Subcutaneous adipose tissue (tissue), 4 donors: ENCODE results near the gene KIAA1210. TPM values are rescaled to one million over a fixed set of nuclear protein-coding genes. Genes with fewer than 3 reads are reported as not detected.

Experiments used
- CTCF ChIP-seq: fragments of 450-650 bp; IDR thresholded peaks from one replicate; pipeline ENCODE4 v1.5.1; 2016; ENCODE audit warnings: low read depth, mild to moderate bottlenecking, control low read depth, antibody characterized with exemption, moderate library complexity
- total RNA-seq, 4 donors: library from RNA; depleted of rRNA; stranded (reverse); fragments of >200 nt; gene quantifications; one replicate each; pipeline ENCODE4 v1.1.0, GENCODE V29; 2016

The KIAA1210 gene
- total RNA-seq, 4 donors from 2014 or later: under 0.01 TPM; not detected in 2

GRCh38 chrX:119075270-119076025 lies 52.2 kb downstream of the KIAA1210 start:
- no peak for TF ChIP-seq CTCF

GRCh38 chrX:119073911-119074310 lies 53.7 kb downstream of the KIAA1210 start:
- no peak for TF ChIP-seq CTCF

GRCh38 chrX:119073200-119073905 lies 54.3 kb downstream of the KIAA1210 start:
- no peak for TF ChIP-seq CTCF

GRCh38 chrX:119072744-119073143 lies 54.9 kb downstream of the KIAA1210 start, which contains the start of gene CT47C1:
Gene CT47C1 (plus strand): TSS chrX:119072993. CDS start chrX:119073226, 233 bp downstream.
- TF ChIP-seq CTCF: no peak

- no peak for TF ChIP-seq CTCF
Measured at GRCh38 chrX:119071381-119071780, 56.2 kb downstream of the KIAA1210 start.

- TF ChIP-seq CTCF: no peak
Measured at GRCh38 chrX:119069762-119070161, 57.9 kb downstream of the KIAA1210 start.

- TF ChIP-seq CTCF: no peak
Measured at GRCh38 chrX:119069128-119069527, 58.5 kb downstream of the KIAA1210 start.
